Urinary bladder (tissue), 4 donors: ENCODE data around the gene PCSK9. TPM values are rescaled to one million over a fixed set of nuclear protein-coding genes. Genes with fewer than 3 reads are reported as not detected.

ENCODE experiments used
- DNase-seq: peaks from one replicate; pipeline ENCODE4 v3.0.0-alpha.2; 2015; ENCODE audit errors: extremely low spot score
- H3K27ac ChIP-seq: one replicate; pipeline ENCODE4 v1.5.1; 2013; ENCODE audit warnings: low read depth, mild to moderate bottlenecking, moderate library complexity
- H3K36me3 ChIP-seq: one replicate; pipeline ENCODE4 v1.6.1; 2013; ENCODE audit warnings: mild to moderate bottlenecking, moderate library complexity; ENCODE audit not compliant: insufficient read depth
- H3K4me1 ChIP-seq: one replicate; pipeline ENCODE4 v1.6.1; 2013; ENCODE audit warnings: mild to moderate bottlenecking, moderate library complexity; ENCODE audit not compliant: insufficient read depth
- H3K4me3 ChIP-seq: one replicate; pipeline ENCODE4 v1.5.1; 2013; ENCODE audit warnings: low read depth, low read length
- WGBS: extraction: QIAGEN DNeasy Blood & Tissue Kit; methylation state at CpG from one replicate; pipeline ENCODE4 v1.1.7; 2013; 5-methylcytosine and 5-hydroxymethylcytosine counted together
- polyA plus RNA-seq: library from polyadenylated mRNA; stranded (reverse); fragments of 200-250 nt; gene quantifications from one replicate; pipeline ENCODE4 v1.2.3, GENCODE V29; 2013
- total RNA-seq: library from RNA; depleted of rRNA; stranded (reverse); fragments of >200 nt; gene quantifications from one replicate; pipeline ENCODE4 v1.2.3, GENCODE V29; 2014
- donor health status: healthy with polysubstance abuse.
- donor health status: healthy.

The PCSK9 gene
- total and polyA plus RNA-seq, 2 donors, result 0.09 to 2.9 TPM

DNA sequence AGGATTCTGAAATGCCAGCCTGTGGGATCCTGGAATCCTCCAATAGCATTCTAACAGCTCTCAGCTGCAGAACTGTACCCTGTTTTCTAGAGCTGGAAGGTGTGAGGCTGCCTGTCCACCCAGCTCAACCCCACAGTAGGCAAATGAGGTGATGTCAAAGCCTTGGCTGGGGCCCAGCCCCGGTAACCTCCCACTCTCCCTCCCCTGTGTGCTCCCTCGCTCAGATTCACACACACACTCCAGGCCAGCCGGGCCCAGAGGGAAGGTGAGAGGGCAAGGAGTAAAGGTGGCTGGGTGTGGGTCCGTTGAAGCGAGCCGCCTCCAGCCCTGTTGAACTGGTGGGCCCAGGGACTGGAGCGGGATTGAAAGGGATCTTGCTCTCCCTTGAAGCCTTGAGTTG lies 40.7 kb upstream of the PCSK9 start, which contains the start of gene BSND:
TSS of gene BSND (plus strand) at position 257 of the 400 bp plus-strand sequence. CDS start 254 bp downstream, outside the sequence.
- no peak within 1 kb of the TSS for H3K4me3 ChIP-seq
- 69% methylated on average over 7 of the region's 7 CpGs for WGBS
- no peak for DNase-seq
- H3K4me1 ChIP-seq, result no peaks in the 10 kb centered on the region
- H3K36me3 ChIP-seq, result no peaks in the 10 kb centered on the region
- no peak within 1 kb of the TSS for H3K27ac ChIP-seq

DNA sequence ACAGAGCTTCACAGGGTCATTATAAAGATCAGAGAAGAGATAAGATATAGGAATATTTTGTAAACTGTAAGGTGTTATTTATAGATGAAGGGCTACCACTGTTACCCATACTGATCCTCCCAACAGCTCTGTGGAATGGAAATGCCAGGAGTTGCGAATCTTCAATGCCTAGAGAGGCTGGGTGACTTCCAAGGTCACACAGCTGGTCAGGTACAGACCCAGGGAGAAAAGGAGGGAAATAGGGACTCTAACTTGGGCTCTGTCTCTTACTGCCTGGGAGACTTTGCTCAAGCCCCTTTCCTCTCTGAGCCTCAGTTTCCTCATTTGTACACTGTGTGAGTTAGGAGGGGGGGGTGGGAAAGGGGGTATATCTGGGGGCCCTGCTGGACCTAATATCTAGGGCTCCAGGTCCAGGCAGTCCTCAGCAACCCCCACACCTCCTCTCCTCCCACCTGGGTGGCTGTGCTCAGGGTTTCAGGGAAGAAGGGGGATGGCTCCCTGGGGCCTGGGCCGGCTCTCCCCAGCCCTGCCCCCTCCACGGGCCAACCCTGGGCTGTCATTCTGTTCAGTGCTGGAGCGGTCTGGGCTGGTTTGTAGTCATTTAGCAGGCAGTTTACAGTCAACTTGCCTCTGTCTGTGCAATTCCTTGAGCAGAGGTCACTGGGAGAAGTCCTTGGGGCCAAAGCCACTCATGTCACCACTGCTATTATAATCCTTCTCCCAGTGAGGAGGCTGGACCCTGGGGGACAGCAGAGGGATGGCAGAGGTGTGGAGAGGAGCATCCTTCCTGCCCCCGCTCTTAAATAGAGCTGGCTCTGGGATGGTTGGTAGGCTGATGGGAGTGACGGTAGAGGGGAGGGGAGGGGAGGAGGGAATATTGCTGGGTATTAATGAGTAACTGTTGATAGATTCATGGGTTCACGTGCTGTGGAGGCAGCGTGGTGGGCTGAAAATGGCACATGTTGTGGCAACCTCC lies 39.0 kb upstream of the PCSK9 start:
- 59% methylated on average over 8 of the region's 8 CpGs for WGBS
- H3K36me3 ChIP-seq, result no peaks in the 10 kb centered on the region

DNA sequence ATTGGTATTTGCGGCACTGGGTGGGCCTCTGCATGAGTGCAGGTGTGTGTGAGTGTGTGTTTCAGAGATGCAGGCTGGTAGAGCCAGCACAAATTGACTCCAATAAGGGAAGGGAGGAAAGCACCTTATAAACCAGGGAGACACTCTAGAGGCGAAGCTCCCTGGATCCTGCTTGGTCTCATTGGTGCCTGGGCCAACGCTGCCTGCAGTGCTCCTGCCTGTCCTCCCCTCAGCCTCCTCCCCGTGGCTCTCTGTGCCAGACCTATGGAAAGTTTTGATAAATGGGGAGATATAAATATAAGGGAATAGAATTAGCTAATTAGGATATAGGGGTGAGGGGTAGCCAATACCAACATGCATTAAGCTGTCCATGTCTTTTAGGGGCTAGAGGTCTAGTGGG lies 38.0 kb upstream of the PCSK9 start:
- no peaks in the 10 kb centered on the region for H3K36me3 ChIP-seq
- no peak for DNase-seq
- 90% methylated on average over 4 of the region's 4 CpGs for WGBS
- H3K4me1 ChIP-seq, result no peaks in the 10 kb centered on the region
- H3K27ac ChIP-seq, result no peak overlapping the region
- no peak overlapping the region for H3K4me3 ChIP-seq

More for the DNA sequence above, 39.0 kb upstream of the PCSK9 start:
- H3K4me3 ChIP-seq, result no peak overlapping the region
- H3K27ac ChIP-seq, result no peak overlapping the region
- H3K4me1 ChIP-seq, result no peaks in the 10 kb centered on the region
- no peak for DNase-seq

DNA sequence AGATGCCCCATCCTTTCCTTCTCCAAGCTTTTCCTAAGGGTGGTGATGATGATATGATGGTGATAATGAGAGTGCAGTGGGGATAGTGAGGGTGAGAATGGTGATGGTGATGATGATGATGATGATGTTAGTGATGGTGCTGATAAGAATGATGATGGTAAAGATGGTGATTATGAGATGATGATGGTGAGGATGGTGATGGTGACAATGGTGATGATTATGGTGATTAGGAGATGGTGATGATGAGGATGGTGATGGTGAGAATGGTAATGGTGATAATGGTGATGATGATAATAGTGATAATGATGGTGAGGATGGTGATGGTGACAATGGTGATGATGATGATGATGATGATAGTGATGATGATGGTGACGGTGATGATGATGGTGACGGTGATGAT lies 36.7 kb upstream of the PCSK9 start:
- 49% methylated on average over 2 of the region's 2 CpGs for WGBS
- H3K4me3 ChIP-seq, result no peak overlapping the region
- no peaks in the 10 kb centered on the region for H3K4me1 ChIP-seq
- H3K36me3 ChIP-seq, result no peaks in the 10 kb centered on the region
- no peak for DNase-seq
- H3K27ac ChIP-seq, result no peak overlapping the region

DNA sequence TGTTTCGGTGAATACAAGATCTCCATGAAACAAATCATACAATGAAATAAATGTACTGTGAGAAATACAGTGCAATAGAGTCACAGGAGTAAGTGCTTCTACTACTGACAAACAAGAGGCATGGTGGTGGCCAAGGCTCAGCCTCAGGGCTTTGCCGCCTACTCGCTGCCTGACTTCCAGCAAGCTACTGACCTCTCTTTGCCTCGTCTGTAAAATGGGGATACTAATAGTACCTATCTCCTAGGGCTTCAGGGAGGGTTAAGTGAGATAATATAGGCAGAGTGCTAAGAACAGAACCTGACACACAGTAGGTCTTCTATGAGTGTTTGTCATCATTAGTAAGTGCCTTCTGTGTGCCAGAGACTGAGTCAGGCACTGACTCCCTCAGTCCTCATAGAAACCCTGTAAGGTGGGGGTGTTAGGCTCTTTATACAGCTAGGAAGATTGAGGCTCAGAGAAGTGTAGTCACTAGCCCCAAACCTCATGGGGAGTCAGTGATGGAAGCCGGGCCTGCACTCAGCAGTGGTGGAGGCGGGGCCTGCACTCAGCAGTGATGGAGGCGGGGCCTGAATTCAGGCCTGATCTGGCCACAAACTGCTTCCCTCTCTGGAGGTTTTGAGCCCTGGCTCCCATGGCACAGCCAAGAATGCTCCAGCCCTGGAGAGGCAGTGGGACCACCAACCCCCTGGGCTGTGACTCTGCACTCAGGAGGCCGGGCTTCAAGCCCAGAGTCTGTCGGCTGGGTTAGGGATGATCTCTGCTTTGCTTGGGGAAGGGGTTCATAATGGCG lies 33.8 kb upstream of the PCSK9 start:
- no peak for DNase-seq
- Histone ChIP-seq H3K36me3 (no peaks in the 10 kb centered on the region), H3K4me3 (no peak overlapping the region), H3K27ac (no peak overlapping the region), H3K4me1 (no peaks in the 10 kb centered on the region)
- WGBS, result 86% methylated on average over 10 of the region's 10 CpGs

DNA sequence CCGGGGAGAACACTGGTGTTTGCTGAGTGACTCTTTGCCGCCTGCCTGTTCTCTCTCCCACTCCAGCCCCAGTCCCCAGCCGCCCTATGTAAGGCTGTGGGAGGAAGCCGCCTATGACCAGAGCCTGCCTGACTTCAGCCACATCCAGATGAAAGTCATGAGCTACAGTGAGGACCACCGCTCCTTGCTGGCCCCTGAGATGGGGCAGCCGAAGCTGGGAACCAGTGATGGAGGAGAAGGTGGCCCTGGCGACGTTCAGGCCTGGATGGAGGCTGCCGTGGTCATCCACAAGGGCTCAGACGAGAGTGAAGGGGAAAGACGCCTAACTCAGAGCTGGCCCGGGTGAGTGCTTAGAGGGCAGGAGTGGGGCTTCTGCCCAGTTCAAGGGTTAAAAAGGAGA lies 32.4 kb upstream of the PCSK9 start:
- WGBS, result 92% methylated on average over 12 of the region's 12 CpGs
- Histone ChIP-seq H3K4me1 (no peaks in the 10 kb centered on the region), H3K36me3 (no peaks in the 10 kb centered on the region), H3K4me3 (no peak overlapping the region), H3K27ac (no peak overlapping the region)
- DNase-seq, result no peak

DNA sequence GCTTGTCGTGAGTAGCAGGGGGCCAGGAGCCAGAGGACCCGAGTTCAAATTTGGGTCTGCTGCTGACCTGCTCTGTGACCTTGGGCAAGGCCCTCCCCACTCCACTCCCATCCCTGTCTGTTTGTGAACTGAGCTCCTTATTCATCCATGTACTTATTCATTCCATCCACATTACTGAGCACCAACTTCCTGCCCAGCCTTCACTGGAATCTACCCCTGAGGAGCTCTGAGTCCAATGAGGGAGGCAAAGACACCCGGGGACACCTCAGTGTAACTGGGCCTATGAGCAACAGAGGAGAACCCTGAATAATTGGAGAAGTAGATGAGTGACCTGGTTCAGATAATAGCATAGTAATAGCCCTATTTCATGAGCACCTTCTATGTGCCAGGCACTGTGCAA lies 31.7 kb upstream of the PCSK9 start:
- 77% methylated on average over 3 of the region's 3 CpGs for WGBS
- Histone ChIP-seq H3K4me3 (no peak overlapping the region), H3K4me1 (no peaks in the 10 kb centered on the region), H3K36me3 (no peaks in the 10 kb centered on the region), H3K27ac (no peak overlapping the region)
- DNase-seq, result no peak

DNA sequence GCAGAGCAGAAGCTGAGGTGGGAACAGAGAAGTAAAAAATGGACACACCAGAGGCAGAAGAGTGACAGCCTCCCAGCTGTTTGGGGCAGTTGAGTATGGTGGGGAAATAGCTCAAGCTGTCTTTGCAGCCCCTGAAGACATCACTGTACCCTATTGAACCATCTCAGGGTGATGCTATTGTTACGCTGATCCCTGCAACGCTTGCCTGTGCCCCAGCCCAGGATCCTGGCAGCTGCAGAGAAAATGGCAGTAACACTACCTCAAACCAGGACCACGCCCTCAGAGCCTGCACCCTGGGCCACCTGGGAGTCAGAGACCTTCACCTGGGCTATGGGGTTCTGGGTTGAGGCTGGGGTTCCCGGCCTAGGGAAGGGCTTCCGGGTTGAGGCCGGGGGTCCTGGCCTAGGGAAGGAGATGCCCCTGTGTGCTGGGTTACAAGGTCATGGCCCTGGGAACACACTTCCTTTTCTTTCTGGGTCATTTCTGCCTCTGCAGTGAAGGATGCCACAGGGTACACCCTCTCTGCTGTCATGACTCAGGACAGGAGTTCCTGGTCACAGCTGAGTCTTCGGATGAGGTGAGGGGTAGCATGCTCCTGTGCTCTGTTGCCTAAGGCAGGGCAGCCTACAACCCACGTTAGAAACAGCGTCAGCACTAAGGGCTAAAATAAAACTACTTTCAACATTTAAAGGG lies 29.0 kb upstream of the PCSK9 start:
- Histone ChIP-seq H3K27ac (no peak overlapping the region), H3K36me3 (no peaks in the 10 kb centered on the region), H3K4me1 (no peaks in the 10 kb centered on the region), H3K4me3 (no peak overlapping the region)
- no peak for DNase-seq
- WGBS, result 90% methylated on average over 9 of the region's 9 CpGs

DNA sequence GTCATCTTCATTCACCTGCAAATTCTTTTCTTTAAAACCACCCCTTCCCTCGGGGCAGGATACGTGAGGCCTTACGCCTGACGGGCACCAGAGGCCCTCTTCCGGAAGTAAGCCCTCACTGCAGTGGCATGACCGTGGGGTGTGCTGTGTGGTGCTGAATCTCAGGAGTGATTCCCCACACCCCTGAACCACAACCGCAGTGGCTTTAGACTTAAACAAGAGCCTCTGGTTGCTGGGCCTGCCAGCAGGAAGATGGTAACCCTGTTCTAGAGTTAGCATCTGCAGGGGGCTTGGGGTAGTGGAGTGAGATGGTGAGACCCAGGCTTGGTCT lies 28.5 kb upstream of the PCSK9 start:
- H3K27ac ChIP-seq, result no peak overlapping the region
- no peak for DNase-seq
- no peaks in the 10 kb centered on the region for H3K4me1 ChIP-seq
- H3K4me3 ChIP-seq, result no peak overlapping the region
- WGBS, result 88% methylated on average over 7 of the region's 7 CpGs
- H3K36me3 ChIP-seq, result no peaks in the 10 kb centered on the region

DNA sequence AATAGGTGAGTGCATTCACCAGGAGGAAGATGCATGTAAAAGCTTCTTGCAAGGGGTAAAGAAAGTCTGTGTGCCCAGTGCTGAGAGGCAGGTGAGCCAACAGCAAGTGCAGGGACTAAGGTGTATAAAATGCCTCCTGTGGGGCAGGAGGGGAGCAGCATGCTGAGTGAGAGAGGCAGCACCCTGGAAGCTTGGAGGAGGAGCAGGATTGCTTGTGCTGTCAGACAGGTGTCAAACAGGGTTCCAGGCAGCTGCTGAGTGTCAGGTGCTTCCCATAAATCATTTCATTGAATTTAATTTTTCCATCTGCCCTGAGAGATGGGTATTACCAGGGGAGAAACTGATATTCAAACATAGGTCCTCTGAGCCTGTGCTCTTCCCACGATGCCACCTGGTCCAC lies 26.7 kb upstream of the PCSK9 start:
- no peak for DNase-seq
- Histone ChIP-seq H3K4me1 (no peaks in the 10 kb centered on the region), H3K27ac (no peak overlapping the region), H3K36me3 (no peaks in the 10 kb centered on the region), H3K4me3 (no peak overlapping the region)
- 84% methylated on average over 1 of the region's 1 CpG for WGBS

DNA sequence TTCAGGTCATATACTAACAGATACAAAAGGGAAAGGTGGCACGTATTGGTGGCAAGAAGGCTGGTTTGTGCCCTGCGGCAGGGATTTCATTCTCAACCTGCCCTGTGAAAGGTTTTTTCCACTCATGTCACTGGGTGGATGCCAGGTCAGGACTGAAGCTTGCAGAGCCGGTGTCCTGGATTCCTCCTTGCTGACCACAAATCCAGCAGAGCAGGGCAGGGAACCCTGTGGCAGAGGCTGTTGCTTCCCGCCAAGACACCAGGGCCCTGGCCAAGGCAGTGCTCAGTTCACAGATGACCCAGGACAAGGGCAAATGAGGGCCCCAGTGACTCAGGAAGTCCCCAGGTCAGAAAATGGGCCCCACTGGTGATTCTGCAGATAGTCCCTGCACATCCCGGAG lies 24.2 kb upstream of the PCSK9 start:
- H3K36me3 ChIP-seq, result no peaks in the 10 kb centered on the region
- H3K4me3 ChIP-seq, result no peak overlapping the region
- no peaks in the 10 kb centered on the region for H3K4me1 ChIP-seq
- WGBS, result 82% methylated on average over 5 of the region's 5 CpGs
- no peak overlapping the region for H3K27ac ChIP-seq
- no peak for DNase-seq

DNA sequence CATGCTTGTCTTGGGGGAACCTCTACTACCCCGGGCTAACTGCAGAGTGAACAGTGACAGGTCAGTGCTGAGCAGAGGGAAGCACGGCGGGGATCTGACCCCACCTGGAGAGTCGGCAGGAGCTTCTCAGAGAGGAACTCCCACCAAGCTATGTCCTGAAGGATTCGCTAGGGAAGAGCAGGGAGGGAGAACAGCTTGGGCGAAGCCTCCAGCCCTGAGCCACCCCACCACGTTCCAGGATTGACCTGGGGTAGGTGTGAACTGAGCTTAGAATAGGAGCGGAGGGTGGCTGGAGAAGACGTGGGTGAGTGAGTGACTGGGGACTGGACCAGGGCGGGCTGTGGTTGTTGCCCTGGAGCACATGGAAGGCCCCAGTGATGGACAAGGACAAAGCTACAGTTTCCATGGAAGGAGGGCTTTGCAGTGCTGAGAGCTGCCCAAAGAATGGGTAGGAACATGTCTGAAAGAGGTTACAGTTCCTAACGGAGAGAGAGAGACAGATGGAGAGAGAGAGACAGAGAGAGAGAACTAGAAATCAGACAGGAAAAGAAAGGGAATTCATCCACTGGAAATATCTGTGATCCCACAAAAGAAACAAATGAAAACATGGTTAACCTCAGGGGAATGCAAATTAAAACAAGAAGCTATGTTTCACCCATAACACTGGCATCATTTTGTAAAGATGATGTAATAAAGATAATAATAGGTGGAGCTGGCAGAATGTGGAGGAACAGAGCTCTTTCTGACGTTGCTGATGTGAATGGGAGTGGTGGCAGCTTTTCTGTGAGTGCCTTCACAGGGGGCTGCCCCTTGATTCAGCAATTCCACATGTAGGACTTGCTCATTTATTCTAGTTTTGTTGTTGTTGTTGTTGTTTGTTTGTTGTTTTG lies 23.4 kb upstream of the PCSK9 start:
- 62% methylated on average over 12 of the region's 12 CpGs for WGBS
- Histone ChIP-seq H3K27ac (no peak overlapping the region), H3K36me3 (no peaks in the 10 kb centered on the region), H3K4me1 (no peaks in the 10 kb centered on the region), H3K4me3 (no peak overlapping the region)
- DNase-seq, result no peak

DNA sequence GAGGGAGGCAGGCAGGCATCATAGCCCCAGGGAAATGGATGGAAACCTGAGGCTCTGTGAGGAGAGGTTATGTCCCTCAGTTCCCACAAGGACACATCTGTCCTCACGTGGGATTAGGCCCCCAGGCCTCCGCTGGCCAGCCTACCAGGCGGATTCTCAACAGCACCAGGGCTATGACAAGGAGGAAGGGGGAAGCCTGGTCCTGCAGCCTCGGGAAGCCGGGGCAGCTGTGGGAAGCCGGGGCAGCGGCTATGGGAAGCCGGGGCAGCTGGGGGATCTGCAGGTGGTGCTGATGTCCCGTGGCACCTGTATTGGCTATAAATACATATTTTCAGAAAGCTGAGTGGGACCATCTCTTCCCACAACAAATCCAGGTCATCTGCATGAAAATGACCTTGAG lies 21.0 kb upstream of the PCSK9 start:
- no peak for DNase-seq
- WGBS, result 83% methylated on average over 9 of the region's 9 CpGs
- no peak overlapping the region for H3K4me3 ChIP-seq

More for the DNA sequence above, 21.0 kb upstream of the PCSK9 start:
- no peaks in the 10 kb centered on the region for H3K36me3 ChIP-seq
- H3K27ac ChIP-seq, result no peak overlapping the region
- no peaks in the 10 kb centered on the region for H3K4me1 ChIP-seq
